Muscle layer of duodenum (tissue), 2 donors: ENCODE data around the gene TNPO3.
A peak's percentile ranks its signal among the peaks of the same experiment; 100 is the strongest.
"Not testable (repeated sequence)": the region's sequence is repeated elsewhere in the genome, so short reads cannot be mapped to it uniquely, and the experiment has no call there.

Experiments
- H3K27ac ChIP-seq: one replicate; pipeline ENCODE4 v1.7.0; 2013; ENCODE audit warnings: mild to moderate bottlenecking, low read length
- H3K27me3 ChIP-seq: one replicate; pipeline ENCODE4 v1.7.0; 2013; ENCODE audit warnings: low read depth, mild to moderate bottlenecking, control low read depth, low read length
- H3K36me3 ChIP-seq, 2 donors: one replicate each; pipeline ENCODE4 v1.7.0; 2013; ENCODE audit warnings: low read length in 2 of 2, control low read depth in 1 of 2, mild to moderate bottlenecking in 1 of 2; ENCODE audit not compliant: insufficient read depth in 2 of 2, control insufficient read depth in 1 of 2
- H3K4me1 ChIP-seq, 2 donors: one replicate each; pipeline ENCODE4 v1.7.0; 2013; ENCODE audit warnings: low read length in 2 of 2, mild to moderate bottlenecking in 2 of 2, control low read depth in 1 of 2, moderate library complexity in 1 of 2; ENCODE audit not compliant: insufficient read depth in 2 of 2, control insufficient read depth in 1 of 2
- H3K4me3 ChIP-seq, 2 donors: one replicate each; pipeline ENCODE4 v1.7.0; 2013; ENCODE audit warnings: low read length in 2 of 2, low read depth in 1 of 2, mild to moderate bottlenecking in 1 of 2
- H3K9me3 ChIP-seq, 2 donors: one replicate each; pipeline ENCODE4 v1.7.0; 2013; ENCODE audit warnings: low read length in 2 of 2, control low read depth in 1 of 2, mild to moderate bottlenecking in 1 of 2; ENCODE audit not compliant: control insufficient read depth in 1 of 2
- donor health status: healthy.

TNPO3 gene

DNA sequence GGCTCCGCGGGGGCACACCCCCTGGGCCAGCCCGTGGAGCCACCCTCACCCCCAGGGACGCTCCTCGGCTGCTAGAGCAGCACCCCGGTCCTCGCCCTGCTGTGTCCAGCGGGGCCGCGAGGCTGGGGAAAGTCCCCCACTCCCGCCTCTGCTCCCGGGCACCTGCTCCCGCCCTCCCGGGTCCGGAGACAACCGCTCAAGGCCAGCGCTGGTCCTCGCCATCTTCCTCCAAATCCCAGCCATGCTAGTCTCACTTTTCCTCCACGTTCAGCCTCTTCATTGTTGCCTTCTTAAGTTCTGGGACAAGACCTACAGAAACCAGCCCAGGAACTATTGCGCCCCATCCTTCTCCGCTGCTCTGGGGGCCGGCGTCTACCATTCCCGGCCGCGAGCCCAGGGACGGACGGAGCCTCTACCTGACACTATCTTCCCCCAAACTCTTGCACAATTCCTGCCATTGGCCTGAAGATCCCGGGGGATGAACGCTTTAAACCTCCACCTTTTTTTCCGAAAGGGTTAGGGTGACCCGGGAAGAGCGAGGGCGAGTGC is 139.6 kb downstream of the TNPO3 start:
- Histone ChIP-seq H3K36me3 (no peaks in the 10 kb centered on the region), H3K27me3 (peaks cover 16% of the 10 kb centered on the region), H3K9me3 (no peaks in the 10 kb centered on the region), H3K27ac (no peak overlapping the region), H3K4me3 (peak overlapping the region; percentile 33 to 53), H3K4me1 (peaks cover 0 to 6% of the 10 kb centered on the region in 2 donors)

DNA sequence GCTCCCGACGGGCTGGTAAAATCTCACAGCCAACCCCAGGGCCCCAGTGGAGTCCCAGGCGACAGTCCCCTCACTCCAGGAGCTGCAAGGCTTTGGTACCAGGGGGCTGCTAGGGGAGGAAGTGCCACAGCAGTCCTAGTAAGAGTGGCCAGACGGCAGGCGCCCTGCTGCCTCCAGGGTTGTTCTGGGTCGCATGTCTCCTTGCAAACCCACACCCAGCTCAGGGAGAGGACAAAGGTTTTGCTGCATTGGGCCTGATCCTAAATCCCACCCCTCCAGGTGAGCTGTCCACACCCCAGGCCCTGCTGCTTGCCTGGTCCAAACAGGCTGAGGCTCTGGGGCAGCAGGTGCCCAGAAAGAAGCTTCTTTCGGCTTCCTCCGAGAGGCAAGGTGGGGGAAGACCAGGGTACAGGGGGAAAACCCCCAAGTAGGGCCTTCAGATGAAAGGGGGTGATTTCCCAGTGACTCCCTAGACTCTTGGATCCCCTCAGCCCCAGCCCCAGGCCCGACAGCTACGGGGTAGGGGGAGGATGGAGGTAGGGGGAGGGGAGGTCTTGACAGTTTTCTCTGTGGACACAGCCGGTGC is 140.3 kb downstream of the TNPO3 start:
- Histone ChIP-seq H3K27ac (no peak overlapping the region), H3K36me3 (no peaks in the 10 kb centered on the region), H3K4me1 (peaks cover 0 to 13% of the 10 kb centered on the region in 2 donors), H3K27me3 (peaks cover 19% of the 10 kb centered on the region), H3K9me3 (no peaks in the 10 kb centered on the region), H3K4me3 (no peak overlapping the region)

DNA sequence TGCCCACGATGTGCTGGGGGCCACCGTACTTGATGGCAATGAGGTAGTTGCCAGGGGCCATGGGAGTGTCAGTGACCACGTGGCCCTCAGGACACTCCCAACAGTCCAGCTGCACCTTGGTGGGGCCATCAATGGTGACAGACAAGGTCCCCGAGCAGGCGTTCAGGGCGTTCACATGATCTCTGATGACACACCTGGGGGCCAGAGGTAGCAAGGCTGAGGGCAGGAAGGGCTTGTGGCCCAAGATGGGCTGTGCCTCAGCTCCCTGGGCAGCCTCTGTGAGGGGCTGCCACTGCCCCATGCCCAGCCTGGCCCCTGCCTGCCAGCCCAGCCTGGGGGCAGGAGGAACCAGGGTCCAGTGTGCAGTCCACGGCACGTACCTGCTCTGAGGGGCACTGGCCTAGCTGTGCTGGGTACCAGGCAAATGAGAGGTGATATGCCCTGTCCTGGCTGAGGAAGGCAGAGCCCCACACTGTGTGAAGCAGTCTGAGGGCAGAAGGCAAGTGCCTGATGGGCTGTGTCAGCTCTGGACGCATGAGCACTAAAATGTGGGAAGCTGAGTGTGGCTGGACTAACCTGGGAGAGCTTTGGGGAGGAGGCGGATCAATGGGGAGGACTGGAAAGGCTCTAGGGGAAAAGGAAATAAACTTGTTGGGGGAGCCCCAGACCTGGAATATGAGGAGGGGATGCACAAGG is 140.9 kb downstream of the TNPO3 start:
- Histone ChIP-seq H3K4me3 (no peak overlapping the region), H3K4me1 (peaks cover 0 to 18% of the 10 kb centered on the region in 2 donors), H3K36me3 (no peaks in the 10 kb centered on the region), H3K9me3 (no peaks in the 10 kb centered on the region), H3K27ac (no peak overlapping the region), H3K27me3 (peaks cover 26% of the 10 kb centered on the region)

DNA sequence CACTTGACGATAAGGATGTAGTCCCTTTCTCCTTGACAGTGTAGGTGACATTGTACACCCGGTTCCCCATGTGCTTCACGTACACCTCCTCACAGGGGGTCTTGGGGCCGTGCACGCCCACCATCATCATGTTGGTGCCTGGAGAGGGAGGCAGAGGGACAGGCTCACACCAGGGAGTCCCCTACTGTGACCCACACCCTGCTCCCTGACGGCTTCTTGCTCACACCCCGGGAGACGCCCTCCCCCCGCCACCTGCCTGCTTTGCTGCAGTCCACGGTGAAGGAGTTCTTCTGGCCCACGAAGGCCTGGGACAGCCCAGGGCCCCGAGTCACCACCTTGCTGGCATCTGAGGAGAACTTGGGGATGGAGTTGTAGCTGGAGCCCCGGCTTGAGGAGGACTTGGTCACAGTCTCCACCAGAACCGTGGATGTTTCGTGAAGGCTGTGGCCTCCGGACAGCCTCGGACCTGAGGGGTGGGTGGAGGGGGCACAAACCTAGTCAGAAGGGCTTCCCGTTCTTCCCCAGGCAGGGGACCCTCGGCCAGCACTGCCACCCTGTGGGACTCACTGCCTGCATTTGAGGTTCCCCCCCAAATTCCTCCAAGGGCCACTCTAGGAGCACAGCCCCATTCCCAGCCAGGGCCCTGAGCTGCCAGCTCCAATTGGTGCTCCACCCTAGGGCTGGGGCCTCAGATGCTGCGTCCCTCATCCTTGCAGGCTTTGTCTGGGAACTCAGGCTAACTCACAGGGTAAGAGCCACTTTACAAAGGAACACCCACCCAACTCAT is 142.0 kb downstream of the TNPO3 start:
- H3K27ac ChIP-seq: not testable (repeated sequence)

DNA sequence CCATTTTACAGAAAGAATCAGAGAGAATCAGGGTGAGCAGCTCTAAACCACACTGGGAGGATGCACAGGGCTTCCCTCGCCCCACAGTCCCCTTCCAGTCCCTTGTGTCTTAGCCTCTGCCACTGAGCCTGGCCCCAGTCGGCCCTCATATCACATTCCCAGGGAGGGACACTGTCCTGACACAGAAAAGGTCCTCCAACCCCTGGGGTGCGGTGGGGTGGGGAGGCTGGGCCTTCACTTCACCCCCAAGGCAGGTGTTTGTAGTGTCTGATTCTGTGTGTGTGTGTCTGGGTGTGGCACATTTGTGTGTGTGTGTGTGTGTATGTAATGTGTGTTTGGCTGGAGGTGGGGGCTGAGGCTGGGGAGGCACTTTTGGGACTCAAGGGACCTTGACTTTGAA is 142.6 kb downstream of the TNPO3 start:
- H3K27me3 ChIP-seq: peaks cover 26% of the 10 kb centered on the region

More for the DNA sequence above, 142.0 kb downstream of the TNPO3 start:
- not testable (repeated sequence) for H3K9me3 ChIP-seq, H3K4me3 ChIP-seq, H3K36me3 ChIP-seq
- peaks cover 26% of the 10 kb centered on the region for H3K27me3 ChIP-seq
- H3K4me1 ChIP-seq: peaks cover 0 to 18% of the 10 kb centered on the region in 2 donors

DNA sequence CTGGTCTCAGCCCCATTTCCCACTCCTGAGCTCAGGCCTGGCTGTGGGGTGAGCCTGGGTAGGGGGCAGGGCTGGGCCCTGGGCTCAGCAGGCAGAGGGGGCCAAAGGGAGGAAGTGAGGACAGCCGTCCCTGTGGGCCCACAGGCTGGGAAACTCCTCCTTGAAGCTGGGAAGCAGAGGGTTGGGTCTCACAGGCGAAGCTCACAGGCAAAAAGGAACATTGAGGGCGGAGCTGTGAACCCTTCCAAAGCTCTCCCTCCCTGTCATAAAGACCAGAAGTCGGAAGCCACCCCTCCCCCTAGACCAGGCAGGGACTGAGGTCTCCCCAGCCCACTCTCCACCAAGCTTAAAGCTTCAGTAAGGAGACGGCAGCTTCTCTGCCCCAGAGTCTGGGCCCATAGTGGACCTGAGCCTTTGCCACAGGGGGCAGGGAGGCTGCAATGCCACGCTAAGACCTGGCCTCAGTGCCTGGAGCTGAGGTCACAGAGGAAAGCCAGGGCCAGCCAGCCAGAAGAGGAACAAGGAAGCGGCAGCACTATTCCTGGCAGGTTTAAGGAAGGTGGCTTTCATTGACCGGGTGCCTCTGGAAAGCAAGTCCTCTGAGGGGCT is 143.4 kb downstream of the TNPO3 start:
- Histone ChIP-seq H3K27me3 (peaks cover 26% of the 10 kb centered on the region), H3K27ac (no peak overlapping the region), H3K9me3 (no peaks in the 10 kb centered on the region), H3K36me3 (no peaks in the 10 kb centered on the region), H3K4me1 (peaks cover 0 to 18% of the 10 kb centered on the region in 2 donors), H3K4me3 (no peak overlapping the region)

More for the DNA sequence above, 142.6 kb downstream of the TNPO3 start:
- Histone ChIP-seq H3K4me3 (no peak overlapping the region), H3K27ac (no peak overlapping the region), H3K36me3 (no peaks in the 10 kb centered on the region), H3K4me1 (peaks cover 0 to 18% of the 10 kb centered on the region in 2 donors), H3K9me3 (no peaks in the 10 kb centered on the region)

DNA sequence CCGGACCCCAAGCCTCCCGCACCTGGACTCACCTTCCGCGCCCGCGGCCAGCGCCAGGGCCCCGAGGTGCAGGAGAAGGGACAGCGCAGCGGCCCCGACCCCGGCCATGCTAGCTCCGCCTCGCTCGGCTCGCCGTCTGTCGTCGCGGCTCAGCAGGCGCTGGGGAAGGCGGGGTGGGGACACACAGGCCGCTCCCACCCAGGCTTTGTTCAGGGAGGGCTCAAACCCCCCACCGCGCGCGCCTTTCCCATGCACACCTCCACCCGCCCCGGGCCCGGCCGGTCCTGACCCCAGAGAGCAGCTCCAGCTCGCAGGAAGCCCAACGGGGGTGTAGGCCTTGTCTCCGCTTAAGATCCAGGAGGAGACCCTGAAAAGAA is 144.4 kb downstream of the TNPO3 start, which contains the start of gene KCP:
Gene KCP, minus strand, starts transcription at position 141 of the 377 bp plus-strand sequence. Its CDS starts 33 bp downstream, at position 108.
- no peaks in the 10 kb centered on the region for H3K36me3 ChIP-seq
- H3K27me3 ChIP-seq: peaks cover 20% of the 10 kb centered on the region
- peak within 1 kb of the TSS; percentile 52 to 54 for H3K4me3 ChIP-seq
- H3K27ac ChIP-seq: no peak within 1 kb of the TSS
- H3K4me1 ChIP-seq: peaks cover 0 to 18% of the 10 kb centered on the region in 2 donors
- no peaks in the 10 kb centered on the region for H3K9me3 ChIP-seq

DNA sequence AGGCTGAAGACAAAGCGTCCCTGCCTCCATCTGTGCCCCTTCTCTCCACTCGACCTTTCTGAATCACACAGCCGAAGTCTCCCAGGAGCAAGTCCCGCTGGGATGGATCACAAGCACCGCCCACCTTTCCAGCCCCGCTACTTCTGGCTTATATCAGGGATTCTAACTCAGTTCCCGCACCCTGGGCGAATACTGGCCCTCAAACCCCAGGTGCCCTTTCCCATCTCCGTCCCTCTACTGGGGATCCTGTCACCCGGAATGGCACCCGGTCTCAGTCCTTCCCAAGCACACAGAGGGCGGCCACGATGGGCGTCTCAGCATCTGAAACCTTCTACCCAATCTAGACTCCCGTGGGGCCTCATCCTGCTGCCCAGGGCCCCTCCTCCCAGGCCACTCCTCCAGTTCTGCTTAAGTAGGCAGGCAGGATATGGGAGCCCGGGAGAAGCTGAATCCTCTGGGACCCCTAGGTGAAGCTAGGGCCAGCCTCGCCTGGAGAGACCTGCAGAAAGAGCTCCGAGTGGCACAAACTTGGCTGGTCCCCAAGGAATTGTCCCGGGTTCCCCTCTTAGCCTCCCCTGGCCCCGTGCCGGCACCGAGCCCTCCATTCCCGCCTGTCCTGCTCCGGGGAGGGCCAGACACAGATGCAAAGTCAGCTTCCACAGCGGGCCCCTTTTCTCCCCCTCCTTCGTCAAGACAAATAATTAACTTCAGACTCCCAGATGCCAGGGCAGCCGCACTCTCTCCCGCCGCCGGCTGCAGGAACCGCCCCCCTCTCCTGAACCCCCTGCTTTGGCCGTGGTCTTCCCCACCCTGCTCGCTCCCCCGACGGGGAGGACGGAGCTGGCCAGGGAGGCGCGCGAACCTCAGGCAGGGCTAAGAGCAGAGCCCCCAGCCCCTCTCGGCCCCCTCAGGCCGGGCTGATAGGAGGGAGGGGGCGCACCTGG is 145.0 kb downstream of the TNPO3 start:
- Histone ChIP-seq H3K4me1 (peaks cover 0 to 14% of the 10 kb centered on the region in 2 donors), H3K36me3 (no peaks in the 10 kb centered on the region), H3K4me3 (peak overlapping the region; percentile 52 to 54), H3K9me3 (no peaks in the 10 kb centered on the region), H3K27ac (no peak overlapping the region), H3K27me3 (peaks cover 20% of the 10 kb centered on the region)

DNA sequence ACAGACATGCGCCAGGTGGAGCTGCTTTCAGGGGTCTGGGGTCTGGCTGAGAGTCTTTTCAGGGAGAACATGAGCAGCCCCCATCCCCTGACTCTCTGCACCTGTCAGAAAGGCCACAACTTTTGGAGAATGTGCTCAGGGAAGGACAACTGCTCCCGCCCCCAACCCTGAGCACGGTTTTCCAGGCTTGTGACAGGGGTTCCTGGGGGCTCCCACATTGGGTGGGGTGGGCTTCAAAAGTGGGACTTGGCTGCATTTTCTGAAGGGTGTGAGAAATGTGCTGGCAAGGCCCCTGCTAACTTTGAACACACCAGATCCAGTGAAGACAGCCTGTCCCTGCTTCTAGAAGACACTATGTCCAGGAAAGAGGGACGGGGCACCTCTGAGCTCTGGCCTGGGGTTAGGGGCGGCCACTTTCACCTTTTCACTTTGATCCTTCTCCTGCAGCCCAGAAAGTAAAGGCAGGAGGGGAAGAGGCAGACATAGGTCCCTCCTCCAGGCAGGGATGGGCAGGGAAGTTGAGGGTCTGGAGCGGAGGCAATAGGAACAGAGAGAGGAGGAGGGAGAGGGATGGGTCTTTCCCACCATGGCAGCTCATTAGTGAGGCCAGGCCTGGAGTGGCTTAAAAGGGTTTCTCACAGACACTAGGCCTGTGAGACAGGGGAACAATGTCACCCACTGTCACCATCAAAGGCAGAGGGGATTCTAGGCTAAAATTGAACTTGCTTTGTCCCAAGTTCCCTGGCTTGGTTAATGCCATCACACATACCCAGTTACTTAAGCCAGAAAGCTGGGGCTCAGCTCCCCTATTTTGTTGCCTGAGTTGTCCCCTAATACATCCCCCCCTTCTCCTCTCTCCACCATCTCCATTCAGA is 145.9 kb downstream of the TNPO3 start:
- Histone ChIP-seq H3K9me3 (no peaks in the 10 kb centered on the region), H3K36me3 (no peaks in the 10 kb centered on the region), H3K4me1 (peaks cover 0 to 14% of the 10 kb centered on the region in 2 donors), H3K27me3 (peaks cover 11% of the 10 kb centered on the region), H3K4me3 (peak overlapping the region in 1 of 2 donors; percentile 54), H3K27ac (no peak overlapping the region)
